COLO668 (cell line): ENCODE measurements around the gene ITGB3BP.
"Not testable (repeated sequence)": the region's sequence is repeated elsewhere in the genome, so short reads cannot be mapped to it uniquely, and the experiment has no call there.

ENCODE experiments used
- DNase-seq: peaks from one replicate; lab custom pipeline; 2025; ENCODE audit not compliant: unreplicated experiment; lab: John Stamatoyannopoulos, UW

ITGB3BP gene

GRCh38 chr1:63423649-63424048, 99.4 kb downstream of the ITGB3BP start:
- DNase-seq = no peak

GRCh38 chr1:63420746-63421145, 102.3 kb downstream of the ITGB3BP start:
- DNase-seq = not testable (repeated sequence)

- DNase-seq = no peak
These were observed 104.9 kb downstream of the ITGB3BP start for GRCh38 chr1:63418101-63418500.

- no peak for DNase-seq
These were observed 108.2 kb downstream of the ITGB3BP start for GRCh38 chr1:63414691-63415365.

- DNase-seq = no peak
These were observed 109.6 kb downstream of the ITGB3BP start for GRCh38 chr1:63413394-63413793.

- no peak for DNase-seq
These were observed 112.0 kb downstream of the ITGB3BP start for GRCh38 chr1:63411066-63411465.

- no peak for DNase-seq
These were observed 114.7 kb downstream of the ITGB3BP start for GRCh38 chr1:63408331-63408730.

- DNase-seq = no peak
These were observed 116.0 kb downstream of the ITGB3BP start for GRCh38 chr1:63407002-63407401.

- no peak for DNase-seq
These were observed 117.0 kb downstream of the ITGB3BP start for GRCh38 chr1:63405987-63406386.

GRCh38 chr1:63405021-63405420, 118.0 kb downstream of the ITGB3BP start:
- no peak for DNase-seq

GRCh38 chr1:63403386-63403785, 119.6 kb downstream of the ITGB3BP start:
- no peak for DNase-seq

- DNase-seq = no peak
These were observed 121.1 kb downstream of the ITGB3BP start for GRCh38 chr1:63401945-63402344.
